ENCODE results near the gene CAPN8. TPM values are rescaled to one million over a fixed set of nuclear protein-coding genes. Genes with fewer than 3 reads are reported as not detected.
A peak's percentile ranks its signal among the peaks of the same experiment; 100 is the strongest.

Gene CAPN8
- polyA plus RNA-seq, 3 donors from 2014 or later: 0.09 TPM; not detected in 2

DNA sequence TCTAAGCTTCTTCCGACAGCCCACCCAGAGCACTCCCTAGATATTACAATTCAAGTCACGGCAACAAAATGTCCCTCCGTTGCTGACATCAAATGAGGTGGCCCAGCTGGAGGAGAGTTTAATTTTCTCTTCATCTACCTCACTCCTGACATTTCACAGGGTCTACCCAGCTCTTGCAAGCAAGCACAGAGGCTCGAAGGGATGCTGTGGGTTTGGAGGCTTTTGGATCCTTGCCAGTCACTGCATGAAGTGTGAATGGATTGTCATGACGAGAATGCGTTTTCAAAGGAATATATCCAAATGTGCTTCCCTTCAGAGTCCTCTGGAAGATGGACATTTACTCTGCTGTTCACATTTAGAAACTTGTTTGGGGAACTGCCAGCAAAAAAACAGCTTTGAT is 33.5 kb downstream of the CAPN8 start:
- peaks cover 0 to 4% of the 10 kb centered on the region in 2 donors for H3K4me1 Mint-ChIP-seq
- peaks cover 0 to 2% (median 0%) of the 10 kb centered on the region in 3 donors for H3K36me3 Mint-ChIP-seq
- H3K27me3 Mint-ChIP-seq (ENCODE audit: low read depth in 3 of 3): peaks cover 0 to 7% (median 0%) of the 10 kb centered on the region in 3 donors
- no peak for DNase-seq
- H3K27ac Mint-ChIP-seq: no peak overlapping the region
- H3K4me3 Mint-ChIP-seq: no peak overlapping the region
- H3K9me3 Mint-ChIP-seq: peaks cover 0 to 5% (median 0%) of the 10 kb centered on the region in 6 donors

- H3K9me3 Mint-ChIP-seq: peaks cover 0 to 5% (median 0%) of the 10 kb centered on the region in 6 donors
- H3K27me3 Mint-ChIP-seq (ENCODE audit: low read depth in 3 of 3): peaks cover 0 to 4% (median 0%) of the 10 kb centered on the region in 3 donors
- no peaks in the 10 kb centered on the region for H3K36me3 Mint-ChIP-seq
- no peak overlapping the region for H3K27ac Mint-ChIP-seq
- no peak overlapping the region for H3K4me3 Mint-ChIP-seq
- DNase-seq: peak in 2 of 3 donors; percentile 32 to 39
- peaks cover 0 to 4% of the 10 kb centered on the region in 2 donors for H3K4me1 Mint-ChIP-seq
Measured at GRCh38 chr1:223631473-223631872, 34.0 kb downstream of the CAPN8 start.

- peaks cover 0 to 5% (median 0%) of the 10 kb centered on the region in 6 donors for H3K9me3 Mint-ChIP-seq
- H3K27ac Mint-ChIP-seq: no peak overlapping the region
- H3K36me3 Mint-ChIP-seq: no peaks in the 10 kb centered on the region
- peaks cover 0 to 4% of the 10 kb centered on the region in 2 donors for H3K4me1 Mint-ChIP-seq
- DNase-seq: no peak
- H3K27me3 Mint-ChIP-seq (ENCODE audit: low read depth in 3 of 3): peaks cover 0 to 3% (median 0%) of the 10 kb centered on the region in 3 donors
- no peak overlapping the region for H3K4me3 Mint-ChIP-seq
Measured at GRCh38 chr1:223629126-223629457, 36.4 kb downstream of the CAPN8 start.

GRCh38 chr1:223628233-223629125 is 37.0 kb downstream of the CAPN8 start:
- DNase-seq: peak in 2 of 3 donors; percentile 15 to 17
- H3K27me3 Mint-ChIP-seq (ENCODE audit: low read depth in 3 of 3): peaks cover 0 to 2% (median 0%) of the 10 kb centered on the region in 3 donors
- H3K4me1 Mint-ChIP-seq: peaks cover 0 to 4% of the 10 kb centered on the region in 2 donors
- no peaks in the 10 kb centered on the region for H3K9me3 Mint-ChIP-seq
- no peak overlapping the region for H3K4me3 Mint-ChIP-seq
- no peak overlapping the region for H3K27ac Mint-ChIP-seq
- no peaks in the 10 kb centered on the region for H3K36me3 Mint-ChIP-seq

- Mint-ChIP-seq H3K36me3 (no peaks in the 10 kb centered on the region), H3K4me1 (no peaks in the 10 kb centered on the region), H3K27ac (no peak overlapping the region), H3K27me3 (ENCODE audit: low read depth in 3 of 3) (peaks cover 0 to 2% (median 1%) of the 10 kb centered on the region in 3 donors), H3K9me3 (no peaks in the 10 kb centered on the region), H3K4me3 (no peak overlapping the region)
- no peak for DNase-seq
Measured at GRCh38 chr1:223622132-223622842, 43.2 kb downstream of the CAPN8 start.

DNA sequence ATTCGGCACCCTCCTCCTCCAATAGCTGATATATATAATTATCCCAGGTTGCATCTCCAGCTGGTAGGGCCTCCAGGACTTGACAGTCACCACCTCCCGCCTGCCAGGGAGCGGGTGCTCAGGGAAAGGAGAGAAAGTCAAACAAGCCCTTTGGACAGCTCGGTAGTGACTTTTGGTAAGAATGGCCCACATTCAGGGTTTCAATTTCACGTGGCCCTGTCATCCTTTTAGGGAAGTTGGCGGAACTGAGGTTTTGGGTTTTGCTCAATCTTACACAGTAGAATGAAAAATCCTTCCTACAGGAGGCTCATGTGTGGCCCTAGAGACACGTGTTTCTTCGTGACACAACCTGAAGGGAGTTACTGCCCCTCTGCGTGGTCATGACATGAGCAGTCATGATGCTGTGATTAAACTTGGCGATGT is 44.2 kb downstream of the CAPN8 start:
- Mint-ChIP-seq H3K9me3 (no peaks in the 10 kb centered on the region), H3K27ac (no peak overlapping the region), H3K4me1 (no peaks in the 10 kb centered on the region), H3K36me3 (no peaks in the 10 kb centered on the region), H3K27me3 (ENCODE audit: low read depth in 3 of 3) (peaks cover 0 to 2% (median 1%) of the 10 kb centered on the region in 3 donors), H3K4me3 (no peak overlapping the region)
- no peak for DNase-seq

- Mint-ChIP-seq H3K27me3 (ENCODE audit: low read depth in 3 of 3) (peaks cover 0 to 4% (median 1%) of the 10 kb centered on the region in 3 donors), H3K9me3 (no peaks in the 10 kb centered on the region), H3K27ac (no peak overlapping the region), H3K4me3 (no peak overlapping the region), H3K4me1 (no peaks in the 10 kb centered on the region), H3K36me3 (no peaks in the 10 kb centered on the region)
- no peak for DNase-seq
Measured at GRCh38 chr1:223620297-223620897, 45.1 kb downstream of the CAPN8 start.

DNA sequence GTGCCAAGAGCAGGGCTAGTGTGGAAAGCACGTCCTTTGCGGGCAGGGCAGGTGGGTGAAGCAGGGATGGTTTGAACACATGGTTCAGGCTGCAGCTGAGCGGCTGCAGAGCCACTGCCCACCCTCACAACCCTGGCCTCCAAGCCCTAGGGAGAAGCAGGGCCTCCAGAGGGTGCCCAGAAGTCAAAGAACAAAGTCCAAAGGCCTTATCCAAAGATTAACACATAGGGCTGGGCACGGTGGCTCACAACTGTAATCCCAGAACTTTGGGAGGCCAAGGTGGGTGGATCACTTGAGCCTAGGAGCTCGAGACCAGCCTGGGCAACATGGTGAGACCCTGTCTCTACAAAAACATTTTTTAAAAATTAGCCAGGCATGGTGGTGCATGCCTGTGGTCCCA is 46.8 kb downstream of the CAPN8 start:
- Mint-ChIP-seq H3K4me1 (no peaks in the 10 kb centered on the region), H3K36me3 (no peaks in the 10 kb centered on the region), H3K27me3 (ENCODE audit: low read depth in 3 of 3) (peaks cover 0 to 3% (median 1%) of the 10 kb centered on the region in 3 donors), H3K4me3 (no peak overlapping the region), H3K9me3 (no peaks in the 10 kb centered on the region), H3K27ac (no peak overlapping the region)
- no peak for DNase-seq

DNA sequence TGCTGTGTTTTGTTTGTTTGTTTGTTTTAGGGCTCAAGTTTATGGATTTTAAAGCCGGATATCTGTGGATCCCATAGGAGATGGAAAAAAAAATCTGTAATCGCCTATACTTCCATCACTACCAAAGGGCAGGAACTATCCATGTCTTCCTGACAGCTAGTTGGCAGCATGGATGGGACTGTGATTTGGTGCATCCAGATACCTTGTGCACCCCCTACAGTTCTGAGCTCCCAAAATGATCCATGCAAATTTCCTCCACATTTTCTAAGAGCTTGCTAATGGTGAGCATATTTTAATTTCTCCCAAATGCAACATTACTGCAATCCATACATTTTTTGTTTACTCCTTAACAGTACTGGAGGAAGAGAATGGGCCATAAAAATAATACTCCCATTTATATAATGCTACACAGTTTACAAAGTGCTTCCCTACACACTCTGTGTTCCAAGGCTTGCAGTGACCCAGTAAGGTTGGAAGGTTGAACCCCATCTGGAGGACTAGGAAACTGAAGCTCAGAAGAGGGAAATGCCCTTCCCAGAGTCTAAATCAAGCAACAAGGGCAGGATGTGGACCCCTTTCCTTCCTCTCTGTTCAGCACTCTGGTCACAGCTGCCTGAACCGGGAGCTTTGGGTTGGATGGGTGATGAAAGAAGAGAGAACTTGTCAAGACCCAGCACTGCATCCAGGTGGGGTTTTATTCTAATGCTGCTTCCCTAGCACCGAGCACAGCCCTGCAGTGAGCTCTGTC is 48.0 kb downstream of the CAPN8 start:
- no peak for DNase-seq
- Mint-ChIP-seq H3K36me3 (no peaks in the 10 kb centered on the region), H3K27me3 (ENCODE audit: low read depth in 3 of 3) (peaks cover 0 to 3% (median 1%) of the 10 kb centered on the region in 3 donors), H3K9me3 (no peaks in the 10 kb centered on the region), H3K4me1 (no peaks in the 10 kb centered on the region), H3K4me3 (no peak overlapping the region), H3K27ac (no peak overlapping the region)

GRCh38 chr1:223616586-223616985 is 48.9 kb downstream of the CAPN8 start:
- no peaks in the 10 kb centered on the region for H3K4me1 Mint-ChIP-seq
- H3K4me3 Mint-ChIP-seq: no peak overlapping the region
- H3K9me3 Mint-ChIP-seq: no peaks in the 10 kb centered on the region
- H3K27ac Mint-ChIP-seq: no peak overlapping the region
- H3K27me3 Mint-ChIP-seq (ENCODE audit: low read depth in 3 of 3): peaks cover 0 to 3% (median 0%) of the 10 kb centered on the region in 3 donors
- no peak for DNase-seq
- no peaks in the 10 kb centered on the region for H3K36me3 Mint-ChIP-seq

DNA sequence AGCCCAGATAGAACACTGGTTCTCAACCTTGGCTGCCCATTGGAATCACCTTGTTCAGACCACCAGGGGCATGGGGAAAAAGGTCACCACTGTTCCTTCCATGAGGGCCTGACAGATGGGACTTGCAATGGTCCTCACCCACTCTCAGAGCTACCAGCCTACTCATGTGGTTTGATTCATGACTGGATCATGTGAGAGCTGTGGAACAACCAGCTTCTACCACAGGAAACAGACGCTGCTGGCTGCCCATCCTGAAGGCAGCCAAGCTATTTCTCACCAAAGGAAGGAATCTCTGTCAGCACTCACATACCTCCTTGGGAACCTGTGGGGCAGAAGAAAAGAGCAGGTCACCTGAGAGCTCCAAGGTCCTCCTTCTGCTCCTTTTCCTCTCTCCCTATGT is 53.6 kb downstream of the CAPN8 start:
- H3K4me3 Mint-ChIP-seq: no peak overlapping the region
- H3K4me1 Mint-ChIP-seq: no peaks in the 10 kb centered on the region
- H3K36me3 Mint-ChIP-seq: no peaks in the 10 kb centered on the region
- DNase-seq: no peak
- H3K27me3 Mint-ChIP-seq (ENCODE audit: low read depth in 3 of 3): peaks cover 0 to 3% (median 0%) of the 10 kb centered on the region in 3 donors
- no peaks in the 10 kb centered on the region for H3K9me3 Mint-ChIP-seq
- H3K27ac Mint-ChIP-seq: no peak overlapping the region

DNA sequence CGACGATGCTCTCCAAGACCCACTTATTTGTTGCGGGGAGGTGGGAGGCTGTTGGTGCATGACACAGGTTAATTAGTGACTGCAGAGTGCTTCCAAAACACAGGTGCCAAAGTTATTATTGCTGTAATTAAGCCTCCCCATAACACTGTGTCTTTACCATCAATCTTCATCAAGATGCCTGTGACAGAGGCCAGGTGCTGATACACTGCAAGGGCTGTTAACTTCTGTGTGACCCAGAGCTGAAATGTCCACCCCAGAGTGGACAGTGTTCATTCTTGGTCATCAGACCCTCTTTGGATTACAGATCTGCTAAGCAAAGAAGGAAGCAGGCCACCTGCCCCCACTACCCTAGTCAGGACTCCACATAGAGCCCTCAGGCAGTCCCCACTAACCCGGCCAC is 55.5 kb downstream of the CAPN8 start:
- H3K27ac Mint-ChIP-seq: no peak overlapping the region
- no peak for DNase-seq
- H3K4me3 Mint-ChIP-seq: no peak overlapping the region
- no peaks in the 10 kb centered on the region for H3K36me3 Mint-ChIP-seq
- H3K4me1 Mint-ChIP-seq: no peaks in the 10 kb centered on the region
- no peaks in the 10 kb centered on the region for H3K9me3 Mint-ChIP-seq
- H3K27me3 Mint-ChIP-seq (ENCODE audit: low read depth in 3 of 3): no peaks in the 10 kb centered on the region

GRCh38 chr1:223609066-223609465 is 56.4 kb downstream of the CAPN8 start:
- Mint-ChIP-seq H3K36me3 (no peaks in the 10 kb centered on the region), H3K9me3 (no peaks in the 10 kb centered on the region), H3K4me1 (no peaks in the 10 kb centered on the region), H3K4me3 (no peak overlapping the region), H3K27ac (no peak overlapping the region), H3K27me3 (ENCODE audit: low read depth in 3 of 3) (no peaks in the 10 kb centered on the region)
- no peak for DNase-seq
